DMS53 treated with DMSO at 0.1 percent for 48 hours (cell line): ENCODE results near the gene SNX9.
"Not testable (repeated sequence)": the region's sequence is repeated elsewhere in the genome, so short reads cannot be mapped to it uniquely, and the experiment has no call there.

Source experiments
- DNase-seq: peaks from one replicate; lab custom pipeline; 2025; ENCODE audit not compliant: unreplicated experiment; lab: John Stamatoyannopoulos, UW

SNX9 gene

GRCh38 chr6:157911278-157911677 is 88.2 kb downstream of the SNX9 start:
- DNase-seq = no peak

GRCh38 chr6:157911786-157912185 is 88.7 kb downstream of the SNX9 start:
- no peak for DNase-seq

DNA sequence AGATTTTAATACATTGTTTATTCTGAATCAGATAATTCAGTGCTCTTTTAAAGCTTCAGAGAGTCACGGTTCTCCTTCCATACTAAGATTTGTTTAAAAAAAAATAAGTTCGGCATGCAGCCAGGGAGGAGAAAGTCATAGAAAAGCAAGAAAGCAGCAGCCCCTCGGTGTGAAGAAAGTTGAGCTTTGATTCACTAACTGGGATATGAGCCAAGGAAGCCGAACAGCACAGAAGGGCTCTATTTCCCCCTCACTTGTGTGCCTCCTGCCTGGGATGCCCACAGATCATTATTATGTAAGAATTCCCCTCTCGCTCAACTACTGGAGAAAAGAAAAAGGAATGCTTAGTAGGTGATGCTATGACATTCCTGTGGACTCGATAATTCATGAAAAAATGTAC is 89.3 kb downstream of the SNX9 start:
- no peak for DNase-seq

DNA sequence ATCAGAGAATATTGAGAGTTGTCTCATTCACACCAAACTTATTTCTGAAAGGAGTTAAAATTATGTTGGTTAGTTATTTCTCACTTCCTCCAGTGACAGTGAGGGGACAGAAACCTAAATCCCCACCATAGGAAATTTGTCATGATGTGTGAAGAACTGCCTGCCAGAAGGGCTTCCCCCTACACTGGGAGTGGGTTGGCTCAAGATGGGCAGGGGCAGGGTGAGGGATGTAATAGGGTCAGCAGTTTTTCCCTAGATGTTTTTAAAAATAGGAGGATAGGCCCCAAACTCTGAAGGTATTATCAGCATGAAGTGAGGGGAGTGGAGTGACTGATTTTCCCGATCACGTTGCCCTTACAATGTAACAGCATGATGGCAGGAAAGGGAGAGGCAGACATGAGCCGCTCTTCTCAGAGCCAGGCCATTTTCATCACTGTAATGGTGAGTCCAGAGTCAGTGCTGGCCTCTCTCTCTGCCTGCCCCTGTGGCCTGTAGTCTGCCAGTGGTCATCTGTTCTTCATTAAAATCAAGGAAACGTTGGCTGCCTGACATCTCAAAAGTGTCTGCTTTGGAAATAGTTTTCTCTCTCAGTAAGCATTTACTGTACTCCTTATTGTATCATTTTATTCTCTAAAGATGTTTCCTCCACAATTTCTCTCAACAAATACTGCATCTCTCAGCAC is 98.8 kb downstream of the SNX9 start:
- DNase-seq = no peak

DNA sequence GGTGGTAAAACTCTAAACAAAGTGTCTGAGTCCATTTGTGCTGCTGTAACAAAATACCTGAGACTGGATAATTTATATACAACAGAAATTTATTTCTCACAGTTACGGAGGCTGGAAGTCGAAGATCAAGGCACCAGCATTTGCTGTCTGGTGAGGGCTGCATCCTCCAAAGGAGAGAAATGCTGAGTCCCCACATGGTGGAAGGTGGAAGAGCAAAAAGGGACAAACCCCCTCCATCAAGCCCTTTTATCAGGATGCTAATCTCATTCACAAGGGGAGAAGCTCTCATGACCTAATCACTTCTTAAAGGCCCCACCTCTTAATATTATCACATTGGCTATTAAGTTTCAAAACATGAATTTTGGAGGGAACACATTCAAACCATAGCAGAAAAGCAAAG is 102.7 kb downstream of the SNX9 start:
- DNase-seq = no peak

- no peak for DNase-seq
Observed at GRCh38 chr6:157927011-157927410, 104.0 kb downstream of the SNX9 start.

GRCh38 chr6:157928428-157928827 is 105.4 kb downstream of the SNX9 start:
- no peak for DNase-seq

DNA sequence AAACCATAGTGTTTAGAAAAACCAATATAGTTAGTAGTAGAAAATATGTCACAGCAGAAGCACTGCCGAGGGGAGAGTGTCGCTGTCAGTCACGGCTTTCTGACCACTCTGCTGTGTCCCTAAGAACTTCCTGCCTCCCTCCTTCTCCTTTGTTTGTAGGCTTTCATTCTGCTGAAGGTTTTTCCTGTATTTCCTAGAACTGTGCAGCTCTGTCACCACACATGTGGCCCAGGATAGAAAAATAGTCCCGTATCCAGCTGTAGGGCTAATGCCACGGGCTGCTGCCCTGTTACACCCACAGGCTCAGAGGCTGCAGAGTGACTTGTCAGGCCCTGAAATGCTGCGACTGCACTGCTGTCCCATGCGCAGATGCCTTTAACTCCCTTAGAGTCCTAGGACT is 106.0 kb downstream of the SNX9 start:
- no peak for DNase-seq

DNA sequence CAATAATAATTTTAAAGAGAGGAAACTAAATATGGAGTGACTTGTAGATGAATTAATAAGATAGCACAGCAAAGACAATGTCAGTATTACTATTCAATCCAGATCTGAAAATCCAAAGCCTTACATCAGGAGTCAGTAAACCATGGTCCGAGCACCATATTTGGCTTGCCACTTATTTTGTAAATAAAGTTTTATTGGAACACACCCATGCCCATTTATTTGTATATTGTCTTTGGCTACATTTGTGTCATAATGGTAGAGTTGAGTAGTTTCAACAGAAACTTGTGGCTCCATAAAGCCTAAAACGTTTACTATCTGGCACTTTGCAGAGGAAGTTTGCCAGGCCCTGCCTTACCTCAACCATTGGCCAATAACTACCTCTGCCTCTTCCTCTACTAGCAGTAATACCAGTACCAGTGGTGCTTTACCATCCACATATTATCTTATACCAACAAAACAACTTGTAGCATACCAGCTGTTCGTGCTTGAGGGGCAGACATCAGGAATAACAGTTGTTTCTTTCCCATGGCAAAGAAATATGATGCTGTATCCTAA is 106.8 kb downstream of the SNX9 start:
- no peak for DNase-seq

DNA sequence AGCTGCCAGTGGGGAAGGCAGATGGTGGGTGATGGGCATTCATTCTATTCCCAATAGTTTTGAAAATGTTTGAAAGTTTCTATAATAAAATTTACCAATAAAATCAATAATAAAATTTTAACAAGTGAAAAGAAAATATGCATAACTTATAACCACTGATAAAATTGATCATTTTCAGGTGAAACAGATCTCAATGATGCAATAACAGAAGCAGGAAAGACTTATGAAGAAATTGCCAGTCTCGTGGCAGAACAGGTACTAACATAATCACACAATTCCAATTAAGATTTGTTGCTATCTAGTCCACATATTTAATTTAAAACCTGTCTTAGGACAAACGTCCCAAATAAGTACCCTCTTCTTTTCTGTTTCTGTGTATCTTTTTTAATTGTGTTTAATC is 112.7 kb downstream of the SNX9 start:
- DNase-seq = no peak

DNA sequence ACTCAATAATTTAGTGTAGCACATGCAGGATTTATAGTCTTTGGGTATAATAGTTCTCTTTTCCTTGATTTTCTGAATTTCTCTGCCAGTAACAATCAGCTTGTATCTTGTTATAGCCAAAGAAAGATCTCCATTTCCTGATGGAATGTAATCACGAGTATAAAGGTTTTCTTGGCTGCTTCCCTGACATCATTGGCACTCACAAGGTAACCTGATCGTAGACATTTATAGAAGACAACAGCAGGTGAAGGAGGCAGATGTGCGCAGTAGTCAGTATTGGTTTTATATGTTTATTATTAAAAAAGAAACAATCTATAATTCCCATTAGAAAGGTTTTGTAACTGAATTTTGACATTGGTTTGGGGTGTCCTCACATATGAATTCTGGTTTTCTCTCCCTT is 114.3 kb downstream of the SNX9 start:
- DNase-seq = no peak

- no peak for DNase-seq
Observed at GRCh38 chr6:157937916-157938315, 114.9 kb downstream of the SNX9 start.

DNA sequence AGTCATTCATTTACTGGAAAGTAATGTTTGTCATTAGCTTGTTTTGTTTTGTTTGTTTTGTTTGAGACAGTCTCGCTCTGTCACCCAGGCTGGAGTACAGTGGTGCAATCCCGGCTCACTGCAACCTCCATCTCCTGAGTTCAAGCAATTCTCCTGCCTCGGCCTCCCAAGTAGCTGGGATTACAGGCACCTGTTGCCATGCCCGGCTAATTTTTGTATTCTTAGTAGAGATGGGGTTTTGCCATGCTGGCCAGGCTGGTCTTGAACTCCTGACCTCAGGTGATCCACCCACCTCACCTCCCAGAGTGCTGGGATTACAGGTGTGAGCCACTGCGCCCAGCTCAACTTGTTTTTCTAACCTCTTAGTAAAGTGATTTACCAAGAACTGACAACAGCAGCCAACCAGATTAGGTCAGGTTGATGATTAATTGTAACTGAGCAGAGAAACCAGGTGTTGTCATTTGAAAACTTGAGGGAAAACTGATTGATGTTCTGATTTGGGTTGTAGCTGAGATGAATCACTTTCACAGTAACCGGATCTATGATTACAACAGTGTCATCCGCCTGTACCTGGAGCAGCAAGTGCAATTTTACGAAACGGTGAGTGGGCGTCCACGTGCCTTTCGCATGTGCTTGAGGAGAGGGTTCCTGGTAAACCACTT is 117.5 kb downstream of the SNX9 start:
- not testable (repeated sequence) for DNase-seq

GRCh38 chr6:157941101-157941863 is 118.2 kb downstream of the SNX9 start:
- DNase-seq = no peak

DNA sequence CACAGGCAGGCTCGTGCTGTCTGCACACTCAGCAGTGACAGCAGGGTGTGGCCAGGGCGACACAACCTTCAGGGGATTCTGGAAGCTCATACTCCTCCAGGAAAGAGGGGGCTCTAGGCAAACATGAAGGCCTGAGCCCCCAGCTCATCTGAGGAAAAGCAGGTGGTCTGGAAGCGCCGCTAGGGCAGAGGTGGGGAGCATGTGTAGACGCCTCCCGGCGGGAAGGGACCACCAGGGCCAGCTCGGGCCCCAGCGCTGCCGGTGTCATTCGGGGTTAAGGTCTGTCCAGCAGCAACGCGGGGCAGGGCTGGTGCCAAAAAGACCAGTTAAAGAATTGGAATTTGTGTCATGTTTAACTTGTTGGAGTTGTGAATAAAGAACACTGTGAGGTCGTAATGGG is 119.3 kb downstream of the SNX9 start:
- DNase-seq = no peak

DNA sequence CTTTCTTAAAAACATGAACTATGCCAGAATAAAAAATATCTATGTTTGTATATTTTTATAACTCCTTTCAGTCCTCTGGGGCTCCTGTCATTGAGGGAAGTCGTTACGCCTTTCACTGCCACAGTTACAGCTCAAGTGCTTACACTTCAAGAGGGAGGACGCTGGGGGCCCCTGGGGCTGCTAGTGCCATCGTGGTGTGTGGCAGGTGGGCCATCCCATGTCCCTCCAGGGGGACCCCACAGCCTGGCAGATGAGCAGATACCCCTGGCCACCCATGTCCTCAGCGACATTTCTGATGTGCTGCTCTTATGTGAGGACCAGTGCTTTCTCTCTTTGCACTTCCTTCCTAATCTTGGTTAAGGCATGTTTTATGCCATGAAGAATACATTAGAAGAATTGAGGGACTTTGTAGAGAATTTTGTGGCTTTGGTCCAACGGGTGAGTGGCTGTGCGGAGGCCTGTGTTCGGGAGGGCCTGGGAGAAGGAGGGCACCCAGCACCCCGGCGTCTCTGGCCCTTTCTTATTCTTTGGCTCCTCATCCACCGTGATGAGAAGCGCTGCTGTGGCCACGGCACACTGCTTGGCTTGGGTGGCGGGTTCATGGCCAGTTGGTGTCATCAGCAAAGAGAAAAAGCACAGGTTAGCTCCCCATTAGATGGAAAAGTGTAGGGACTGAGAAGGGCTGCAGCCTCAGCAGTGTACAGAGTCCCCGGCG is 120.4 kb downstream of the SNX9 start:
- no peak for DNase-seq

- no peak for DNase-seq
Observed at GRCh38 chr6:157943964-157944283, 120.9 kb downstream of the SNX9 start.

- no peak for DNase-seq
Observed at GRCh38 chr6:157944983-157945931, 122.2 kb downstream of the SNX9 start.

GRCh38 chr6:157946053-157946617 is 123.1 kb downstream of the SNX9 start:
- DNase-seq = no peak
